HepG2 (cell line): ENCODE measurements around the gene UPF3B. TPM values are rescaled to one million over a fixed set of nuclear protein-coding genes. Genes with fewer than 3 reads are reported as not detected.
A peak's percentile ranks its signal among the peaks of the same experiment; 100 is the strongest.

Experiments used
- AGO1 ChIP-seq: fragments of 200-400 bp; formaldehyde crosslinking; IDR thresholded peaks from 2 replicates; pipeline ENCODE4 v1.6.1; 2017; ENCODE audit warnings: mild to moderate bottlenecking, low read depth, low read length, moderate library complexity; ENCODE audit not compliant: poor library complexity, severe bottlenecking
- CSRNP2 ChIP-seq: sonication (generic); formaldehyde crosslinking; conservative IDR thresholded peaks from 2 replicates; pipeline ENCODE4 v1.8.0; 2022; ENCODE audit warnings: low read depth, missing genetic modification reagents
- GABPB1 ChIP-seq: IDR thresholded peaks from 2 replicates; pipeline ENCODE4 v1.6.1; 2016; ENCODE audit warnings: mild to moderate bottlenecking, missing genetic modification reagents, moderate library complexity, missing compliant biosample characterization
- JUN ChIP-seq: sonication (generic); formaldehyde crosslinking; IDR thresholded peaks from 2 replicates; pipeline ENCODE4 v1.4.0; 2020; ENCODE audit warnings: mild to moderate bottlenecking, missing genetic modification reagents
- MIER2 ChIP-seq: IDR thresholded peaks from 2 replicates; pipeline ENCODE4 v1.6.1; 2016; ENCODE audit warnings: missing biosample characterization, missing genetic modification reagents
- MXD1 ChIP-seq: sonication (generic); formaldehyde crosslinking; IDR thresholded peaks from 2 replicates; pipeline ENCODE4 v1.4.0; 2020; ENCODE audit warnings: mild to moderate bottlenecking, missing genetic modification reagents
- NAIF1 ChIP-seq: sonication (generic); formaldehyde crosslinking; IDR thresholded peaks from 2 replicates; pipeline ENCODE4 v1.5.0; 2020; ENCODE audit warnings: mild to moderate bottlenecking, missing genetic modification reagents, borderline replicate concordance
- NFIB ChIP-seq: sonication (generic); formaldehyde crosslinking; IDR thresholded peaks from 2 replicates; pipeline ENCODE4 v1.9.0; 2021; ENCODE audit warnings: missing genetic modification reagents, mild to moderate bottlenecking, borderline replicate concordance
- PLSCR1 ChIP-seq: sonication (generic); formaldehyde crosslinking; IDR thresholded peaks from 2 replicates; pipeline ENCODE4 v1.5.0; 2020; ENCODE audit warnings: missing genetic modification reagents, mild to moderate bottlenecking, borderline replicate concordance
- SOX5 ChIP-seq: IDR thresholded peaks from 2 replicates; pipeline ENCODE4 v1.6.1; 2016; ENCODE audit warnings: borderline replicate concordance
- SP2 ChIP-seq: sonication (generic); formaldehyde crosslinking; IDR thresholded peaks from 2 replicates; pipeline ENCODE4 v1.5.1; 2020; ENCODE audit warnings: mild to moderate bottlenecking, missing genetic modification reagents
- THAP9 ChIP-seq: sonication (generic); formaldehyde crosslinking; IDR thresholded peaks from 2 replicates; pipeline ENCODE4; 2020; ENCODE audit warnings: missing genetic modification reagents, mild to moderate bottlenecking, borderline replicate concordance
- TMF1 ChIP-seq: sonication (generic); formaldehyde crosslinking; IDR thresholded peaks from 2 replicates; pipeline ENCODE4 v1.8.1; 2022; ENCODE audit warnings: low read depth, missing genetic modification reagents
- ZBTB21 ChIP-seq: sonication (generic); formaldehyde crosslinking; IDR thresholded peaks from 2 replicates; pipeline ENCODE4 v1.4.0; 2020; ENCODE audit warnings: missing genetic modification reagents
- ZNF543 ChIP-seq: sonication (generic); formaldehyde crosslinking; IDR thresholded peaks from 2 replicates; pipeline ENCODE4 v1.4.0; 2020; ENCODE audit warnings: mild to moderate bottlenecking, missing genetic modification reagents
- ZNF549 ChIP-seq: sonication (generic); formaldehyde crosslinking; IDR thresholded peaks from 2 replicates; pipeline ENCODE4 v1.5.0; 2020; ENCODE audit warnings: missing genetic modification reagents
- ZNF703 ChIP-seq: sonication (generic); formaldehyde crosslinking; IDR thresholded peaks from 2 replicates; pipeline ENCODE4 v1.5.1; 2020; ENCODE audit warnings: missing genetic modification reagents, mild to moderate bottlenecking, moderate library complexity, borderline replicate concordance
- polyA plus RNA-seq, 8 experiments: library from polyadenylated mRNA; depleted of rRNA in 3 of 8; stranded (reverse) in 7 of 8; unstranded in 1 of 8; fragments of >200 nt; fragmentation: Illumina TruSeq in 4 of 8; extraction: Trizol in 4 of 8; gene quantifications; 2 replicates each; pipeline versions ENCODE4 v1.2.1 to v1.2.3, GENCODE V29; 2011 to 2016; ENCODE audit warnings: low read depth in 4 of 8, missing spikeins in 1 of 8, mixed read lengths in 1 of 8; ENCODE audit not compliant: insufficient read depth in 1 of 8
- total RNA-seq, 5 experiments: library from RNA; depleted of rRNA; stranded (reverse); fragments of >200 nt; fragmentation: Illumina TruSeq; extraction: Trizol; gene quantifications; 2 replicates each; pipeline ENCODE4 v1.2.3, GENCODE V29; 2016; ENCODE audit warnings: low read depth in 1 of 5
- TF ChIP-seq, protein P1 (sequence below): sonication (generic); formaldehyde crosslinking; IDR thresholded peaks from 2 replicates; pipeline ENCODE4 v1.4.0; 2020; ENCODE audit warnings: missing genetic modification reagents
- TF ChIP-seq, protein P2 (sequence below): sonication (generic); formaldehyde crosslinking; IDR thresholded peaks from 2 replicates; pipeline ENCODE4 v1.8.0; 2022; ENCODE audit warnings: low read depth, missing genetic modification reagents

UPF3B gene
- total and polyA plus RNA-seq, 2 of the 13 experiments (the other 11 are each of a cell fraction or from before 2014, with no cell fraction given) = 5.2 to 7.2 TPM

- TF ChIP-seq TMF1 (no peak), NAIF1 (no peak), MIER2 (no peak), ZNF703 (CRISPR knock-in tag) (no peak), MXD1 (CRISPR knock-in tag) (no peak), THAP9 (CRISPR knock-in tag) (no peak), PLSCR1 (CRISPR knock-in tag) (no peak), ZBTB21 (CRISPR knock-in tag) (no peak), SP2 (CRISPR knock-in tag) (no peak), GABPB1 (no peak), JUN (CRISPR knock-in tag) (no peak), SOX5 (peak; percentile 90), ZNF543 (no peak), ZNF549 (CRISPR knock-in tag) (no peak), AGO1 (no peak), NFIB (CRISPR knock-in tag) (no peak), CSRNP2 (CRISPR knock-in tag) (no peak)
- TF ChIP-seq, protein P1, sequence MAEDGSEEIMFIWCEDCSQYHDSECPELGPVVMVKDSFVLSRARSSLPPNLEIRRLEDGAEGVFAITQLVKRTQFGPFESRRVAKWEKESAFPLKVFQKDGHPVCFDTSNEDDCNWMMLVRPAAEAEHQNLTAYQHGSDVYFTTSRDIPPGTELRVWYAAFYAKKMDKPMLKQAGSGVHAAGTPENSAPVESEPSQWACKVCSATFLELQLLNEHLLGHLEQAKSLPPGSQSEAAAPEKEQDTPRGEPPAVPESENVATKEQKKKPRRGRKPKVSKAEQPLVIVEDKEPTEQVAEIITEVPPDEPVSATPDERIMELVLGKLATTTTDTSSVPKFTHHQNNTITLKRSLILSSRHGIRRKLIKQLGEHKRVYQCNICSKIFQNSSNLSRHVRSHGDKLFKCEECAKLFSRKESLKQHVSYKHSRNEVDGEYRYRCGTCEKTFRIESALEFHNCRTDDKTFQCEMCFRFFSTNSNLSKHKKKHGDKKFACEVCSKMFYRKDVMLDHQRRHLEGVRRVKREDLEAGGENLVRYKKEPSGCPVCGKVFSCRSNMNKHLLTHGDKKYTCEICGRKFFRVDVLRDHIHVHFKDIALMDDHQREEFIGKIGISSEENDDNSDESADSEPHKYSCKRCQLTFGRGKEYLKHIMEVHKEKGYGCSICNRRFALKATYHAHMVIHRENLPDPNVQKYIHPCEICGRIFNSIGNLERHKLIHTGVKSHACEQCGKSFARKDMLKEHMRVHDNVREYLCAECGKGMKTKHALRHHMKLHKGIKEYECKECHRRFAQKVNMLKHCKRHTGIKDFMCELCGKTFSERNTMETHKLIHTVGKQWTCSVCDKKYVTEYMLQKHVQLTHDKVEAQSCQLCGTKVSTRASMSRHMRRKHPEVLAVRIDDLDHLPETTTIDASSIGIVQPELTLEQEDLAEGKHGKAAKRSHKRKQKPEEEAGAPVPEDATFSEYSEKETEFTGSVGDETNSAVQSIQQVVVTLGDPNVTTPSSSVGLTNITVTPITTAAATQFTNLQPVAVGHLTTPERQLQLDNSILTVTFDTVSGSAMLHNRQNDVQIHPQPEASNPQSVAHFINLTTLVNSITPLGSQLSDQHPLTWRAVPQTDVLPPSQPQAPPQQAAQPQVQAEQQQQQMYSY (CRISPR knock-in tag) = no peak
- TF ChIP-seq, protein P2, sequence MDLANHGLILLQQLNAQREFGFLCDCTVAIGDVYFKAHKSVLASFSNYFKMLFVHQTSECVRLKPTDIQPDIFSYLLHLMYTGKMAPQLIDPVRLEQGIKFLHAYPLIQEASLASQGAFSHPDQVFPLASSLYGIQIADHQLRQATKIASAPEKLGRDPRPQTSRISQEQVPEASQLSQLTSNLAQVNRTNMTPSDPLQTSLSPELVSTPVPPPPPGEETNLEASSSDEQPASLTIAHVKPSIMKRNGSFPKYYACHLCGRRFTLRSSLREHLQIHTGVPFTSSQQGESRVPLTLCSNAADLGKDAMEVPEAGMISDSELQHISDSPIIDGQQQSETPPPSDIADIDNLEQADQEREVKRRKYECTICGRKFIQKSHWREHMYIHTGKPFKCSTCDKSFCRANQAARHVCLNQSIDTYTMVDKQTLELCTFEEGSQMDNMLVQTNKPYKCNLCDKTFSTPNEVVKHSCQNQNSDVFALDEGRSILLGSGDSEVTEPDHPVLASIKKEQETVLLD = no peak
These were observed 26.3 kb downstream of the UPF3B start (continued) for GRCh38 chrX:119826399-119826959.
